GM18520 (cell line): ENCODE measurements around the gene COL28A1.
"Not testable (repeated sequence)": the region's sequence is repeated elsewhere in the genome, so short reads cannot be mapped to it uniquely, and the experiment has no call there.

Experiments
- ATAC-seq: cut with Tn5 transposase; IDR thresholded peaks from one replicate; pipeline ENCODE4 v1.9.1; 2021; ENCODE audit not compliant: unreplicated experiment

The COL28A1 gene

GRCh38 chr7:7562736-7563135 lies 27.1 kb upstream of the COL28A1 start:
- ATAC-seq, result no peak

GRCh38 chr7:7561591-7561990 lies 25.9 kb upstream of the COL28A1 start:
- not testable (repeated sequence) for ATAC-seq

- ATAC-seq, result no peak
These were observed 21.6 kb upstream of the COL28A1 start for GRCh38 chr7:7557252-7557651.

- no peak for ATAC-seq
These were observed 21.2 kb upstream of the COL28A1 start for GRCh38 chr7:7556852-7557251.

GRCh38 chr7:7554649-7555575 lies 19.2 kb upstream of the COL28A1 start:
- ATAC-seq, result no peak

GRCh38 chr7:7554021-7554432 lies 18.4 kb upstream of the COL28A1 start:
- ATAC-seq, result no peak

- ATAC-seq, result no peak
These were observed 17.7 kb upstream of the COL28A1 start for GRCh38 chr7:7553386-7553785.

GRCh38 chr7:7552199-7552598 lies 16.5 kb upstream of the COL28A1 start:
- no peak for ATAC-seq

GRCh38 chr7:7550663-7551062 lies 15.0 kb upstream of the COL28A1 start:
- no peak for ATAC-seq

- no peak for ATAC-seq
These were observed 12.7 kb upstream of the COL28A1 start for GRCh38 chr7:7548407-7548806.

- no peak for ATAC-seq
These were observed 6.7 kb upstream of the COL28A1 start for GRCh38 chr7:7542251-7542835.

- ATAC-seq, result no peak
These were observed 4.0 kb upstream of the COL28A1 start for GRCh38 chr7:7539711-7540110.

- ATAC-seq, result no peak
These were observed 3.5 kb upstream of the COL28A1 start for GRCh38 chr7:7539152-7539551.

GRCh38 chr7:7537711-7538110 lies 2.0 kb upstream of the COL28A1 start:
- no peak for ATAC-seq

- no peak for ATAC-seq
These were observed 835 bp upstream of the COL28A1 start for GRCh38 chr7:7536396-7537019.

- ATAC-seq, result no peak
These were observed 1.7 kb downstream of the COL28A1 start for GRCh38 chr7:7533831-7534430.

- ATAC-seq, result no peak
These were observed 6.3 kb downstream of the COL28A1 start for GRCh38 chr7:7529328-7529727.

GRCh38 chr7:7527047-7527446 lies 8.6 kb downstream of the COL28A1 start:
- ATAC-seq, result no peak

- no peak for ATAC-seq
These were observed 9.7 kb downstream of the COL28A1 start for GRCh38 chr7:7526006-7526405.

- no peak for ATAC-seq
These were observed 11.6 kb downstream of the COL28A1 start for GRCh38 chr7:7524121-7524520.

GRCh38 chr7:7522421-7522820 lies 13.3 kb downstream of the COL28A1 start:
- ATAC-seq, result no peak

GRCh38 chr7:7521259-7521658 lies 14.4 kb downstream of the COL28A1 start:
- no peak for ATAC-seq
